Gastroesophageal sphincter (tissue), 4 donors: Measurements from ENCODE around the gene ARHGAP25. TPM values are rescaled to one million over a fixed set of nuclear protein-coding genes. Genes with fewer than 3 reads are reported as not detected.

ENCODE experiments used
- ATAC-seq: fragments of 150-250 bp; one replicate; pipeline ENCODE4 v1.9.1; 2016; ENCODE audit warnings: mild to moderate bottlenecking, moderate library complexity
- H3K27ac ChIP-seq, 4 donors: fragments of 200-600 bp; sonication (generic) in 3 of 4; 1 replicate in 3 of 4; 2 replicates in 1 of 4; pipeline ENCODE4 v1.5.1; 2016 to 2019
- H3K27me3 ChIP-seq: fragments of 200-600 bp; sonication (generic); one replicate; pipeline ENCODE4 v1.5.1; 2019
- H3K36me3 ChIP-seq, 2 donors: fragments of 200-600 bp; sonication (generic); one replicate each; pipeline ENCODE4 v1.5.1; 2019; ENCODE audit warnings: control low read depth in 1 of 2
- H3K4me1 ChIP-seq, 3 donors: fragments of 200-600 bp; sonication (generic); 1 replicate in 2 of 3; 2 replicates in 1 of 3; pipeline ENCODE4 v1.5.1; 2016 to 2019; ENCODE audit warnings: control low read depth in 2 of 3
- H3K4me3 ChIP-seq, 2 donors: fragments of 200-600 bp; sonication (generic); one replicate each; pipeline ENCODE4 v1.5.1; 2019; ENCODE audit warnings: mild to moderate bottlenecking in 1 of 2, moderate library complexity in 1 of 2
- H3K9me3 ChIP-seq, 3 donors: fragments of 200-600 bp; sonication (generic); one replicate each; pipeline ENCODE4 v1.5.1; 2017 to 2019; ENCODE audit warnings: control low read depth in 2 of 3
- EP300 ChIP-seq: sonication (generic); formaldehyde crosslinking; IDR thresholded peaks from one replicate; pipeline ENCODE4 v1.6.1; 2017; ENCODE audit warnings: antibody characterized with exemption, mild to moderate bottlenecking
- POLR2A ChIP-seq, 2 donors: fragments of 450-650 bp; IDR thresholded peaks; one replicate each; pipeline ENCODE4 v1.6.1; 2017; ENCODE audit warnings: antibody characterized with exemption in 2 of 2, mild to moderate bottlenecking in 2 of 2, moderate library complexity in 1 of 2
- POLR2AphosphoS5 ChIP-seq: sonication (generic); formaldehyde crosslinking; IDR thresholded peaks from one replicate; pipeline ENCODE4 v1.6.1; 2017; ENCODE audit warnings: antibody characterized with exemption
- WGBS, 2 donors: methylation state at CpG; one replicate each; pipeline ENCODE4 v1.1.5; 2018; ENCODE audit warnings: low coverage in 1 of 2; 5-methylcytosine and 5-hydroxymethylcytosine counted together
- total RNA-seq, 4 donors: library from RNA; depleted of rRNA; stranded (reverse); fragments of >200 nt; gene quantifications; one replicate each; pipeline ENCODE4 v1.1.0, GENCODE V29; 2016
- TF ChIP-seq, protein P1 (sequence below), 4 experiments: fragments of 200-600 bp in 2 of 4; fragments of 450-650 bp in 2 of 4; sonication (generic) in 1 of 4; IDR thresholded peaks; one replicate each; pipeline ENCODE4 v1.5.1; 2017 to 2019; ENCODE audit warnings: antibody characterized with exemption in 4 of 4, mild to moderate bottlenecking in 2 of 4, moderate library complexity in 2 of 4

Gene ARHGAP25
- total RNA-seq, 4 donors from 2014 or later: 2.2 to 7.3 (median 4.4) TPM

DNA sequence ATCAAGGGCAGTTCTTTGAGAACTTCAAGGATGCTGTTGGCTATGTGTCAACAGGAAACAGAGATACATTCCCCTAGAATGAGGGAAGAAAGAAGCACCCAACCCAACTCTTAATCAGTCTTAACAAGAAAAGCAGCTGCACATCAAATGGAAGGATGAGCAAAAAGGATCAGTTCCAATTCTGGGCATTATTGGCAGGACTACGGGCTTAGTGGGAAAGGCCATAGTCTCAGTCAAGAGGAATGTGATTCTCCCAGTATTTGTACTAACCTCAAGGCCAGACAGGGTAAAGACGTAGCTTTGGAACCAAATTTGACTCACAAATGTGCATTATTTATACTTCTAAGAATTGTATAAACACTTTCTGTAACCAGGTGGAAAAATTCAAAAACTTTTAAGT, 118.4 kb downstream of the ARHGAP25 start:
- Histone ChIP-seq H3K4me1 (no peaks in the 10 kb centered on the region), H3K27me3 (no peaks in the 10 kb centered on the region), H3K36me3 (no peaks in the 10 kb centered on the region), H3K27ac (no peak overlapping the region), H3K9me3 (no peaks in the 10 kb centered on the region), H3K4me3 (no peak overlapping the region)
- no peak for ATAC-seq
- WGBS, 2 donors: 54 to 75% methylated on average over 2 of the region's 2 CpGs
- TF ChIP-seq EP300 (no peak), POLR2A (IDR thresholded peaks at IDR 0.05) (no peak), POLR2AphosphoS5 (no peak)
- TF ChIP-seq, protein P1, sequence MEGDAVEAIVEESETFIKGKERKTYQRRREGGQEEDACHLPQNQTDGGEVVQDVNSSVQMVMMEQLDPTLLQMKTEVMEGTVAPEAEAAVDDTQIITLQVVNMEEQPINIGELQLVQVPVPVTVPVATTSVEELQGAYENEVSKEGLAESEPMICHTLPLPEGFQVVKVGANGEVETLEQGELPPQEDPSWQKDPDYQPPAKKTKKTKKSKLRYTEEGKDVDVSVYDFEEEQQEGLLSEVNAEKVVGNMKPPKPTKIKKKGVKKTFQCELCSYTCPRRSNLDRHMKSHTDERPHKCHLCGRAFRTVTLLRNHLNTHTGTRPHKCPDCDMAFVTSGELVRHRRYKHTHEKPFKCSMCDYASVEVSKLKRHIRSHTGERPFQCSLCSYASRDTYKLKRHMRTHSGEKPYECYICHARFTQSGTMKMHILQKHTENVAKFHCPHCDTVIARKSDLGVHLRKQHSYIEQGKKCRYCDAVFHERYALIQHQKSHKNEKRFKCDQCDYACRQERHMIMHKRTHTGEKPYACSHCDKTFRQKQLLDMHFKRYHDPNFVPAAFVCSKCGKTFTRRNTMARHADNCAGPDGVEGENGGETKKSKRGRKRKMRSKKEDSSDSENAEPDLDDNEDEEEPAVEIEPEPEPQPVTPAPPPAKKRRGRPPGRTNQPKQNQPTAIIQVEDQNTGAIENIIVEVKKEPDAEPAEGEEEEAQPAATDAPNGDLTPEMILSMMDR (IDR thresholded peaks at IDR 0.05): no peak

DNA sequence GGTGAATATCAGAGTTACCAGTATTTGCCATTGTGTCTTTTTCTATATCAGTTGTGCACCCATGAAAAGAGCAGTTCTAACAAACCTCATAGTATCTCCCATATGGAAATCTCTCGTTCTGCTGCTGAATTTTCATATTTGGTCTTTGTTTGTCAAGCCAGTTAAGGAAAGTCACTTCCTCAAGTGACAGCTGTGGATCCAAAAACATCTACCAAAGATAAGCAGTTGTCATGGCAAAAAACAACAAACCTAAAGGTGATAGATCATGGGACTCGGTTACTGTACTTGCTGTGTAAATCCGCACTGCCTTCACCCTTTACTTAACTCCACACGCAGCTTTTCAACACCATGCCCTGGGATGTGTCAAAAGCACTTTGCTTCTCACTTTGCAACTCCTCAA, 119.3 kb downstream of the ARHGAP25 start:
- Histone ChIP-seq H3K9me3 (no peaks in the 10 kb centered on the region), H3K4me3 (no peak overlapping the region), H3K36me3 (no peaks in the 10 kb centered on the region), H3K27ac (no peak overlapping the region), H3K27me3 (no peaks in the 10 kb centered on the region), H3K4me1 (no peaks in the 10 kb centered on the region)
- no peak for TF ChIP-seq EP300
- ATAC-seq: no peak
- WGBS, 2 donors: 37 to 42% methylated on average over 4 of the region's 4 CpGs

DNA sequence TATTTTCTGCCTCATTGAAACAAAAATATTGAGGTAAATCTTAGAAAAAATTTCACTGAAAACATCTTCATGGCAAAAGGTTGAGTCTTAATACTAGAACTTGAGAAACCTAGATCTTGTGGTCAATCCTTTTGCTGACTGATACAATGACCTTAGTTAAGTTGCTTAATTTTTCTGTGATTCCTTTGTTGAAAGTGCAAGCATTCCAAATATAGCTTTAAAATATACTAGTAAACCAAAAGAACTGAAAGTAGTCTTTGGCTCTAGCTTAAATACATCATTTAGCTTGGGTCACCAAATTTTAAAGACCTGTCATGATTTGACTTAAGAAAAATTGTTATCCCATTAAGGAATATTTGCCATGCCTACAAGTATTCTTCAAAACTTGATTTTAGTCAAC, 119.9 kb downstream of the ARHGAP25 start:
- TF ChIP-seq EP300 (no peak), POLR2A (IDR thresholded peaks at IDR 0.05) (no peak), POLR2AphosphoS5 (no peak)
- TF ChIP-seq, protein P1 (IDR thresholded peaks at IDR 0.05): no peak
- Histone ChIP-seq H3K36me3 (no peaks in the 10 kb centered on the region), H3K27me3 (no peaks in the 10 kb centered on the region), H3K9me3 (no peaks in the 10 kb centered on the region), H3K4me3 (no peak overlapping the region), H3K27ac (no peak overlapping the region), H3K4me1 (no peaks in the 10 kb centered on the region)
- no peak for ATAC-seq

DNA sequence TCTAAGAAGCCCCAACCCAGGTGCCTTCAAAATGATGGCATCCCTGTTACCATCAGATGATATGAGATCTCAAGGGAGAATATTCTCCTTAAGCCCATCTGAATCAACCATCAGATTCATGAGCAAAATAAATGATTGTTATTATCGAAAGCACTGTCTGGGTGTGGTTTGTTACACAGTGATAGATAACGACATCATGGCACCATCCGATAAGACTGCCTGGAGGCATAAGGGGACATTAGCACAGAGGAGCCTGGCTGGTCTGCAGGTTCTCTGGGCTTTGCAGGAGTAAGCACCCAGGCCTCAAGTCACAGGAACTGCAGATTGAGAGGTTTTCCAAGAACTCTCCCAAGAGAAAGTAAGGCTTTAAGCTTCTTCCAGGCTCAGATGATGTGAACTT, 120.9 kb downstream of the ARHGAP25 start:
- Histone ChIP-seq H3K4me1 (no peaks in the 10 kb centered on the region), H3K36me3 (no peaks in the 10 kb centered on the region), H3K27ac (no peak overlapping the region), H3K4me3 (no peak overlapping the region), H3K27me3 (no peaks in the 10 kb centered on the region), H3K9me3 (no peaks in the 10 kb centered on the region)
- TF ChIP-seq EP300 (no peak), POLR2A (IDR thresholded peaks at IDR 0.05) (no peak), POLR2AphosphoS5 (no peak)
- TF ChIP-seq, protein P1 (IDR thresholded peaks at IDR 0.05): no peak
- ATAC-seq: no peak
- WGBS, 2 donors: 76 to 81% methylated on average over 2 to 3 of the region's 3 CpGs

DNA sequence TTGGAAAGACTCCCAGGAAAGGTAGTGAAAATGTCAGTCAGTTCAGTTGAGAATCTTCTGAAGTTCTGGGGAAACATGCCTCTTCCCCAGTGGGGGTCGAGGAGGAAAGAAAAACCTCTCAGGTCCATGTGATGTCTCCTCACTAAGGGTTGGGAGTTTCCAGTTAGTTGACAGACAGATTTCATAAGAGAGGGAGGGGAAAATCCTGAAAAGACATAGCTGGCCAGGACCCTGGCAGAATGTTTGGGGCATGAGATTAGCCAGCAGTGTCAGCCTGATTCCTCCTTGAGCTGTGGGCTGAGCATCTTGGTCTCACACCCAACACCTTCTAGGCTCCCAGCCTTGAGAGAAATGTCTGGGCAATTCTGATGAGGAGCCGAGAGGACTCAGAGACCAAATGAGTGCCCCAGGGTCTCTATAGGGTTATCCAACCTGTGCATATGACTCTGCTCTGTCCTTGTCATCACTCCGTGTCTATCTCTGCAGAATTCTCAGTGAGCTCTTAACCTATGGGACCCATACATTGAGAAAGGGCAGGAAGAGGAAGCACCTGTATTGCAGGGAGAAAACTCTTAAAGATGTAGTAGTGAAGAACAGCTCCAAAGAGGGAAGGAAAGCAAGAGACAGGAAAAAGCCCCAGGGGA, 122.7 kb downstream of the ARHGAP25 start:
- Histone ChIP-seq H3K27me3 (no peaks in the 10 kb centered on the region), H3K36me3 (no peaks in the 10 kb centered on the region), H3K27ac (no peak overlapping the region), H3K4me3 (no peak overlapping the region), H3K9me3 (no peaks in the 10 kb centered on the region), H3K4me1 (no peaks in the 10 kb centered on the region)
- TF ChIP-seq POLR2A (IDR thresholded peaks at IDR 0.05) (no peak), EP300 (no peak), POLR2AphosphoS5 (no peak)
- TF ChIP-seq, protein P1 (IDR thresholded peaks at IDR 0.05): no peak
- ATAC-seq: no peak
- WGBS, 2 donors: 38 to 56% methylated on average over 1 of the region's 3 CpGs
